HepG2 (cell line): ENCODE results near the gene CTAGE9. TPM values are rescaled to one million over a fixed set of nuclear protein-coding genes. Genes with fewer than 3 reads are reported as not detected.

ENCODE experiments used
- ATAC-seq: fragments of 200-7000 bp; cut with Tn5 transposase; 3 replicates; pipeline ENCODE4 v1.9.1; 2020; ENCODE audit warnings: mild to moderate bottlenecking, moderate library complexity
- BruUV-seq: library from RNA; stranded (reverse); fragments of 400-500 nt; replicated peaks from 2 replicates; lab custom pipeline; 2021; lab: Mats Ljungman, UMichigan
- CTCF ChIA-PET: fragments of 300-600 bp; formaldehyde crosslinking; extraction: SDS; loops from one replicate; lab custom pipeline; 2021; ENCODE audit warnings: low total read pairs, inconsistent platforms, low intra/inter-chr PET ratio; lab: Yijun Ruan, JAX
- POLR2A ChIA-PET: fragments of 350-600 bp; sonication (Branson Sonifier 250); formaldehyde crosslinking; loops from one replicate; lab custom pipeline; 2020; ENCODE audit warnings: antibody characterized with exemption, inconsistent platforms; lab: Yijun Ruan, JAX
- DNase-seq: peaks from one replicate; pipeline ENCODE4 v3.0.0-alpha.2; 2015; ENCODE audit warnings: low spot score
- FAIRE-seq: peaks from 3 replicates; lab custom pipeline; 2011; peaks lifted over from hg19 to GRCh38; lab: Jason Lieb, UNC
- H2AFZ ChIP-seq: one replicate; pipeline ENCODE4 v1.6.1; 2011; ENCODE audit warnings: low read length, inconsistent platforms
- H3K27ac ChIP-seq: fragments of 300-600 bp; 3 replicates; pipeline ENCODE4 v1.8.0; 2011; ENCODE audit warnings: mixed run types, mild to moderate bottlenecking, mixed read lengths, low read length, inconsistent platforms; ENCODE audit not compliant: insufficient read depth; ENCODE audit errors: extremely low read length
- H3K27me3 ChIP-seq, 2 experiments: fragments of 200-600 bp in 1 of 2; 2 replicates in 1 of 2; 3 replicates in 1 of 2; pipeline versions ENCODE4 v1.6.0 to v1.8.0; 2011; ENCODE audit warnings: low read length in 2 of 2, mild to moderate bottlenecking in 2 of 2, moderate library complexity in 2 of 2, inconsistent platforms in 1 of 2; ENCODE audit not compliant: insufficient read depth in 2 of 2, control insufficient read depth in 1 of 2
- H3K36me3 ChIP-seq, 2 experiments: fragments of 200-600 bp in 1 of 2; replicated peaks in 1 of 2; 2 replicates in 1 of 2; 3 replicates in 1 of 2; pipeline versions ENCODE4 v1.5.1 to v1.8.0; 2011; ENCODE audit warnings: low read length in 2 of 2, inconsistent platforms in 1 of 2; ENCODE audit not compliant: insufficient read depth in 2 of 2, control insufficient read depth in 1 of 2
- H3K4me1 ChIP-seq: 2 replicates; pipeline ENCODE4 v1.5.1; 2012; ENCODE audit warnings: low read length, inconsistent platforms; ENCODE audit not compliant: insufficient read depth
- H3K4me2 ChIP-seq: 2 replicates; pipeline ENCODE4 v1.6.0; 2011; ENCODE audit warnings: low read depth, low read length, inconsistent platforms
- H3K4me3 ChIP-seq, 3 experiments: fragments of 200-600 bp in 1 of 3; sonication (generic), shearing (Covaris generic) in 1 of 3; replicated peaks in 1 of 3; 2 replicates each; pipeline ENCODE4 v1.5.1; 2011 to 2016; ENCODE audit warnings: low read length in 3 of 3, inconsistent platforms in 2 of 3, low read depth in 2 of 3, mild to moderate bottlenecking in 2 of 3, control low read depth in 1 of 3, mixed read lengths in 1 of 3; ENCODE audit not compliant: insufficient read depth in 1 of 3
- H3K79me2 ChIP-seq: one replicate; pipeline ENCODE4 v1.6.1; 2011; ENCODE audit warnings: low read length, inconsistent platforms; ENCODE audit not compliant: insufficient read depth
- H3K9ac ChIP-seq: 2 replicates; pipeline ENCODE4 v1.6.0; 2011; ENCODE audit warnings: mild to moderate bottlenecking, low read depth, low read length, inconsistent platforms; ENCODE audit not compliant: insufficient read depth
- H3K9me3 ChIP-seq: 2 replicates; pipeline ENCODE4 v1.5.1; 2012; ENCODE audit warnings: mild to moderate bottlenecking, low read length
- H4K20me1 ChIP-seq: 2 replicates; pipeline ENCODE4 v1.6.0; 2011; ENCODE audit warnings: inconsistent platforms, mild to moderate bottlenecking, low read length, moderate library complexity; ENCODE audit not compliant: insufficient read depth
- CREM ChIP-seq, 2 experiments: sonication (generic) in 1 of 2; formaldehyde crosslinking in 1 of 2; IDR thresholded peaks; 2 replicates each; pipeline versions ENCODE4 v1.4.0 to v1.6.1; 2016 to 2020; ENCODE audit warnings: antibody characterized with exemption in 1 of 2, mild to moderate bottlenecking in 1 of 2, missing genetic modification reagents in 1 of 2
- ZBTB4 ChIP-seq: sonication (generic); formaldehyde crosslinking; IDR thresholded peaks from 2 replicates; pipeline ENCODE4 v1.4.0; 2020; ENCODE audit warnings: missing genetic modification reagents, mild to moderate bottlenecking, borderline replicate concordance
- ZNF563 ChIP-seq: sonication (generic); formaldehyde crosslinking; IDR thresholded peaks from 2 replicates; pipeline ENCODE4 v1.8.0; 2022; ENCODE audit warnings: mild to moderate bottlenecking, moderate library complexity, missing genetic modification reagents
- ZNF746 ChIP-seq: sonication (generic); formaldehyde crosslinking; IDR thresholded peaks from 2 replicates; pipeline ENCODE4 v1.8.0; 2022; ENCODE audit warnings: mild to moderate bottlenecking, missing genetic modification reagents
- WGBS: methylation state at CpG from one replicate; pipeline ENCODE4 v1.1.6; 2017; ENCODE audit warnings: low lambda C conversion rate; 5-methylcytosine and 5-hydroxymethylcytosine counted together
- in situ Hi-C: cut with HindIII; loops from 2 replicates; pipeline ENCODE4 v1.10.0; 2017; ENCODE audit warnings: low pct_unique_long_range_greater_than_20kb; ENCODE audit not compliant: extremely low pct_ligation_motif_present
- intact Hi-C: fragments of 100-400 bp; cut with micrococcal nuclease; formaldehyde crosslinking; loops from one replicate; pipeline ENCODE4 v1.10.0; 2022; ENCODE audit not compliant: unreplicated experiment
- polyA plus RNA-seq, 8 experiments: library from polyadenylated mRNA; depleted of rRNA in 3 of 8; stranded (reverse) in 7 of 8; unstranded in 1 of 8; fragments of >200 nt; fragmentation: Illumina TruSeq in 4 of 8; extraction: Trizol in 4 of 8; gene quantifications; 2 replicates each; pipeline versions ENCODE4 v1.2.1 to v1.2.3, GENCODE V29; 2011 to 2016; ENCODE audit warnings: low read depth in 4 of 8, missing spikeins in 1 of 8, mixed read lengths in 1 of 8; ENCODE audit not compliant: insufficient read depth in 1 of 8
- total RNA-seq, 5 experiments: library from RNA; depleted of rRNA; stranded (reverse); fragments of >200 nt; fragmentation: Illumina TruSeq; extraction: Trizol; gene quantifications; 2 replicates each; pipeline ENCODE4 v1.2.3, GENCODE V29; 2016; ENCODE audit warnings: low read depth in 1 of 5
- TF ChIP-seq, protein P1 (sequence below): IDR thresholded peaks from 2 replicates; pipeline ENCODE4 v1.6.1; 2016; ENCODE audit warnings: missing genetic modification reagents, missing compliant biosample characterization
- TF ChIP-seq, protein P2 (sequence below): sonication (generic); formaldehyde crosslinking; IDR thresholded peaks from 2 replicates; pipeline ENCODE4 v1.9.0; 2022; ENCODE audit warnings: low read depth, missing genetic modification reagents

Gene CTAGE9
- total and polyA plus RNA-seq, 2 of the 13 experiments (the other 11 are each of a cell fraction or from before 2014, with no cell fraction given), result not detected

DNA sequence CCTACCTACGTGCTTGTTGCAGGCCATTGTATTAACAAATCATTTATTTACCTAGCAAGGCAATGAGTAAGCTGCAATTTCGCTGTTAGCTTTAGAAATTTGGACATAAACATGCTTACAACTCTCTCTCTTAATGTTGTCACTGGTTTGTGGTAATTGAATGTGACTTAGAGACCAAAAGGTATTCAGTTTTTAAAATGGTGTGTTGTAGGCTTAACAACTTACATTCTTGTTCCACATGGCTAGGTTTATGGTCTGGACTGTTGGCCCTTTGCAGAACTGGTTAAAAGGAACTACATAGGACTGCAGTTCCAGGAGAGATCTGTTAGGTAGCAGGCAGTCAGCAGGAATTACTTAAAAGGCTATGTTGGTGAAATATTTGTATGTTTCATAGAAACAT, 10.3 kb upstream of the CTAGE9 start:
- no peak for ATAC-seq
- DNase-seq, result no peak
- ChIA-PET POLR2A (no interaction called here), CTCF (no interaction called here)
- intact Hi-C loops (no loop called here), in situ Hi-C loops (no loop called here)
- Histone ChIP-seq H3K4me3 (no peak overlapping the region), H3K9ac (no peak overlapping the region), H3K27me3 (no peaks in the 10 kb centered on the region), H3K4me2 (no peak overlapping the region), H3K36me3 (peaks cover 18 to 60% of the 10 kb centered on the region in 2 experiments), H4K20me1 (no peaks in the 10 kb centered on the region; the same call in 1 of the 2 replicates), H3K27ac (no peak overlapping the region), H3K4me1 (no peaks in the 10 kb centered on the region), H3K79me2 (no peaks in the 10 kb centered on the region), H2AFZ (no peak overlapping the region), H3K9me3 (peaks cover 1% of the 10 kb centered on the region; the same call in 1 of the 2 replicates)
- WGBS, result 94% methylated on average over 2 of the region's 2 CpGs
- no peak for TF ChIP-seq CREM (IDR thresholded peaks at IDR 0.05)
- TF ChIP-seq CREM (CRISPR knock-in tag; IDR thresholded peaks at IDR 0.05), result no peak
- TF ChIP-seq, protein P1, sequence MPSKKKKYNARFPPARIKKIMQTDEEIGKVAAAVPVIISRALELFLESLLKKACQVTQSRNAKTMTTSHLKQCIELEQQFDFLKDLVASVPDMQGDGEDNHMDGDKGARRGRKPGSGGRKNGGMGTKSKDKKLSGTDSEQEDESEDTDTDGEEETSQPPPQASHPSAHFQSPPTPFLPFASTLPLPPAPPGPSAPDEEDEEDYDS (CRISPR knock-in tag), result no peak
- TF ChIP-seq ZNF746 (CRISPR knock-in tag), result no peak
- TF ChIP-seq, protein P2, sequence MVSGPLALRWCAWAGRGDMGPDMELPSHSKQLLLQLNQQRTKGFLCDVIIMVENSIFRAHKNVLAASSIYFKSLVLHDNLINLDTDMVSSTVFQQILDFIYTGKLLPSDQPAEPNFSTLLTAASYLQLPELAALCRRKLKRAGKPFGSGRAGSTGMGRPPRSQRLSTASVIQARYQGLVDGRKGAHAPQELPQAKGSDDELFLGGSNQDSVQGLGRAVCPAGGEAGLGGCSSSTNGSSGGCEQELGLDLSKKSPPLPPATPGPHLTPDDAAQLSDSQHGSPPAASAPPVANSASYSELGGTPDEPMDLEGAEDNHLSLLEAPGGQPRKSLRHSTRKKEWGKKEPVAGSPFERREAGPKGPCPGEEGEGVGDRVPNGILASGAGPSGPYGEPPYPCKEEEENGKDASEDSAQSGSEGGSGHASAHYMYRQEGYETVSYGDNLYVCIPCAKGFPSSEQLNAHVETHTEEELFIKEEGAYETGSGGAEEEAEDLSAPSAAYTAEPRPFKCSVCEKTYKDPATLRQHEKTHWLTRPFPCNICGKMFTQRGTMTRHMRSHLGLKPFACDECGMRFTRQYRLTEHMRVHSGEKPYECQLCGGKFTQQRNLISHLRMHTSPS (CRISPR knock-in tag), result no peak
- no peak for TF ChIP-seq ZNF563 (CRISPR knock-in tag)
- no peak for TF ChIP-seq ZBTB4 (CRISPR knock-in tag)
- FAIRE-seq, result no peak
- no TSS peak for BruUV-seq
